ENCODE data around the gene TBC1D22B.

The TBC1D22B gene

GRCh38 chr6:37239950-37240713 lies 17.4 kb upstream of the TBC1D22B start (continued):
- TF ChIP-seq ZSCAN5A (tag by site-specific recombination; IDR thresholded peaks at IDR 0.05) (no peak), ZNF211 (tag by site-specific recombination; IDR thresholded peaks at IDR 0.05; ENCODE audit: low read depth) (no peak), ZNF114 (tag by site-specific recombination; IDR thresholded peaks at IDR 0.05) (no peak), ZBTB11 (tag by site-specific recombination; conservative IDR thresholded peaks at IDR 0.05; ENCODE audit: low read depth) (no peak), ZNF791 (tag by site-specific recombination; IDR thresholded peaks at IDR 0.05) (no peak), BCL11A (tag by site-specific recombination; IDR thresholded peaks at IDR 0.05; ENCODE audit: low read depth) (no peak), INSM2 (tag by site-specific recombination; IDR thresholded peaks at IDR 0.05) (peak; percentile 66; the same call in 1 of the 2 replicates), ZIC2 (tag by site-specific recombination; IDR thresholded peaks at IDR 0.05) (peak; percentile 54; the same call in 1 of the 2 replicates), ZNF521 (tag by site-specific recombination; IDR thresholded peaks at IDR 0.05) (no peak), SETDB1 (IDR thresholded peaks at IDR 0.05; ENCODE audit: insufficient read length, low read length) (no peak), ZNF830 (tag by site-specific recombination; IDR thresholded peaks at IDR 0.05; ENCODE audit: low read depth) (no peak), ZBTB20 (tag by site-specific recombination; IDR thresholded peaks at IDR 0.05) (no peak), EGR2 (tag by site-specific recombination; IDR thresholded peaks at IDR 0.05; ENCODE audit: low read depth) (peak; percentile 62; the same call in 1 of the 2 replicates), ZNF350 (tag by site-specific recombination; IDR thresholded peaks at IDR 0.05) (no peak), MYNN (tag by site-specific recombination; IDR thresholded peaks at IDR 0.05; ENCODE audit: borderline replicate concordance) (no peak), ZNF626 (tag by site-specific recombination; IDR thresholded peaks at IDR 0.05) (peak; percentile 30; the same call in 1 of the 2 replicates), ZNF169 (tag by site-specific recombination; IDR thresholded peaks at IDR 0.05) (no peak), ZNF549 (tag by site-specific recombination; IDR thresholded peaks at IDR 0.05) (no peak), ZNF404 (tag by site-specific recombination; IDR thresholded peaks at IDR 0.05) (no peak), SCRT2 (tag by site-specific recombination; IDR thresholded peaks at IDR 0.05) (0 out of 2 replicates have a peak, but pooled peaks have one; percentile 41), ZNF624 (tag by site-specific recombination; IDR thresholded peaks at IDR 0.05) (no peak), SCRT1 (tag by site-specific recombination; IDR thresholded peaks at IDR 0.05; ENCODE audit: borderline replicate concordance) (no peak), ZNF292 (tag by site-specific recombination; IDR thresholded peaks at IDR 0.05; ENCODE audit: borderline replicate concordance, low read depth) (no peak), ZNF843 (tag by site-specific recombination; IDR thresholded peaks at IDR 0.05) (peak; percentile 76), ZBTB8A (tag by site-specific recombination; IDR thresholded peaks at IDR 0.05) (peak; percentile 40; the same call in 1 of the 2 replicates), ZFP69B (tag by site-specific recombination; IDR thresholded peaks at IDR 0.05) (no peak)
- TF ChIP-seq, protein P1, sequence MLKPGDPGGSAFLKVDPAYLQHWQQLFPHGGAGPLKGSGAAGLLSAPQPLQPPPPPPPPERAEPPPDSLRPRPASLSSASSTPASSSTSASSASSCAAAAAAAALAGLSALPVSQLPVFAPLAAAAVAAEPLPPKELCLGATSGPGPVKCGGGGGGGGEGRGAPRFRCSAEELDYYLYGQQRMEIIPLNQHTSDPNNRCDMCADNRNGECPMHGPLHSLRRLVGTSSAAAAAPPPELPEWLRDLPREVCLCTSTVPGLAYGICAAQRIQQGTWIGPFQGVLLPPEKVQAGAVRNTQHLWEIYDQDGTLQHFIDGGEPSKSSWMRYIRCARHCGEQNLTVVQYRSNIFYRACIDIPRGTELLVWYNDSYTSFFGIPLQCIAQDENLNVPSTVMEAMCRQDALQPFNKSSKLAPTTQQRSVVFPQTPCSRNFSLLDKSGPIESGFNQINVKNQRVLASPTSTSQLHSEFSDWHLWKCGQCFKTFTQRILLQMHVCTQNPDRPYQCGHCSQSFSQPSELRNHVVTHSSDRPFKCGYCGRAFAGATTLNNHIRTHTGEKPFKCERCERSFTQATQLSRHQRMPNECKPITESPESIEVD (tag by site-specific recombination; IDR thresholded peaks at IDR 0.05) = peak; percentile 83
- TF ChIP-seq, protein P2, sequence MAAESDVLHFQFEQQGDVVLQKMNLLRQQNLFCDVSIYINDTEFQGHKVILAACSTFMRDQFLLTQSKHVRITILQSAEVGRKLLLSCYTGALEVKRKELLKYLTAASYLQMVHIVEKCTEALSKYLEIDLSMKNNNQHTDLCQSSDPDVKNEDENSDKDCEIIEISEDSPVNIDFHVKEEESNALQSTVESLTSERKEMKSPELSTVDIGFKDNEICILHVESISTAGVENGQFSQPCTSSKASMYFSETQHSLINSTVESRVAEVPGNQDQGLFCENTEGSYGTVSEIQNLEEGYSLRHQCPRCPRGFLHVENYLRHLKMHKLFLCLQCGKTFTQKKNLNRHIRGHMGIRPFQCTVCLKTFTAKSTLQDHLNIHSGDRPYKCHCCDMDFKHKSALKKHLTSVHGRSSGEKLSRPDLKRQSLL (tag by site-specific recombination; IDR thresholded peaks at IDR 0.05) = no peak
- TF ChIP-seq, protein P3, sequence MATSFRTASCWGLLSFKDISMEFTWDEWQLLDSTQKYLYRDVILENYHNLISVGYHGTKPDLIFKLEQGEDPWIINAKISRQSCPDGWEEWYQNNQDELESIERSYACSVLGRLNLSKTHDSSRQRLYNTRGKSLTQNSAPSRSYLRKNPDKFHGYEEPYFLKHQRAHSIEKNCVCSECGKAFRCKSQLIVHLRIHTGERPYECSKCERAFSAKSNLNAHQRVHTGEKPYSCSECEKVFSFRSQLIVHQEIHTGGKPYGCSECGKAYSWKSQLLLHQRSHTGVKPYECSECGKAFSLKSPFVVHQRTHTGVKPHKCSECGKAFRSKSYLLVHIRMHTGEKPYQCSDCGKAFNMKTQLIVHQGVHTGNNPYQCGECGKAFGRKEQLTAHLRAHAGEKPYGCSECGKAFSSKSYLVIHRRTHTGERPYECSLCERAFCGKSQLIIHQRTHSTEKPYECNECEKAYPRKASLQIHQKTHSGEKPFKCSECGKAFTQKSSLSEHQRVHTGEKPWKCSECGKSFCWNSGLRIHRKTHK (tag by site-specific recombination; IDR thresholded peaks at IDR 0.05) = no peak

Measured in HEK293 (cell line).